SJCRH30 (cell line): Measurements from ENCODE around the gene SPIB. TPM values are rescaled to one million over a fixed set of nuclear protein-coding genes. Genes with fewer than 3 reads are reported as not detected.
A peak's percentile ranks its signal among the peaks of the same experiment; 100 is the strongest.
"Not testable (repeated sequence)": the region's sequence is repeated elsewhere in the genome, so short reads cannot be mapped to it uniquely, and the experiment has no call there.

ENCODE experiments used
- DNase-seq, 2 experiments: peaks; one replicate each; pipeline ENCODE4 v3.0.0-alpha.2; 2015 to 2020
- H3K27ac ChIP-seq: fragments of 250-450 bp; sonication (Bioruptor Pico); 2 replicates; pipeline ENCODE4 v1.5.1; 2020; ENCODE audit warnings: mild to moderate bottlenecking, moderate library complexity
- H3K27me3 ChIP-seq: fragments of 250-450 bp; sonication (Bioruptor Pico); 2 replicates; pipeline ENCODE4 v1.5.1; 2020; ENCODE audit warnings: mild to moderate bottlenecking, moderate library complexity
- H3K36me3 ChIP-seq: fragments of 250-450 bp; sonication (Bioruptor Pico); 2 replicates; pipeline ENCODE4 v1.5.1; 2020; ENCODE audit warnings: mild to moderate bottlenecking, moderate library complexity
- H3K4me1 ChIP-seq: fragments of 250-450 bp; sonication (Bioruptor Pico); 2 replicates; pipeline ENCODE4 v1.5.1; 2020; ENCODE audit warnings: mild to moderate bottlenecking, moderate library complexity
- H3K4me3 ChIP-seq: fragments of 250-450 bp; sonication (Bioruptor Pico); 2 replicates; pipeline ENCODE4 v1.5.1; 2020; ENCODE audit warnings: mild to moderate bottlenecking, moderate library complexity
- H3K9me3 ChIP-seq: fragments of 250-450 bp; sonication (Bioruptor Pico); replicated peaks from 2 replicates; pipeline ENCODE4 v1.5.1; 2020; ENCODE audit warnings: mild to moderate bottlenecking, moderate library complexity
- total RNA-seq: library from RNA; depleted of rRNA; stranded (reverse); fragments of >200 nt; shearing (Covaris generic); gene quantifications from 2 replicates; pipeline ENCODE4 v1.2.3, GENCODE V29; 2014

Gene SPIB
- total RNA-seq, 1 experiment from 2014 or later, result 0.83 TPM

GRCh38 chr19:50458396-50459066 lies 39.8 kb downstream of the SPIB start:
- no peak for DNase-seq

GRCh38 chr19:50459067-50459456 lies 40.3 kb downstream of the SPIB start:
- no peaks in the 10 kb centered on the region; the same call in 1 of the 2 replicates for H3K36me3 ChIP-seq
- H3K4me3 ChIP-seq, result no peak overlapping the region
- no peak for DNase-seq
- no peaks in the 10 kb centered on the region for H3K27me3 ChIP-seq
- H3K9me3 ChIP-seq, result no peaks in the 10 kb centered on the region
- H3K27ac ChIP-seq, result no peak overlapping the region
- H3K4me1 ChIP-seq, result peaks cover 9% of the 10 kb centered on the region

More at GRCh38 chr19:50458396-50459066, 39.8 kb downstream of the SPIB start:
- peaks cover 9% of the 10 kb centered on the region for H3K4me1 ChIP-seq
- H3K4me3 ChIP-seq, result no peak overlapping the region
- H3K27ac ChIP-seq, result no peak overlapping the region
- H3K9me3 ChIP-seq, result no peaks in the 10 kb centered on the region
- H3K36me3 ChIP-seq, result no peaks in the 10 kb centered on the region; the same call in 1 of the 2 replicates
- no peaks in the 10 kb centered on the region for H3K27me3 ChIP-seq

DNA sequence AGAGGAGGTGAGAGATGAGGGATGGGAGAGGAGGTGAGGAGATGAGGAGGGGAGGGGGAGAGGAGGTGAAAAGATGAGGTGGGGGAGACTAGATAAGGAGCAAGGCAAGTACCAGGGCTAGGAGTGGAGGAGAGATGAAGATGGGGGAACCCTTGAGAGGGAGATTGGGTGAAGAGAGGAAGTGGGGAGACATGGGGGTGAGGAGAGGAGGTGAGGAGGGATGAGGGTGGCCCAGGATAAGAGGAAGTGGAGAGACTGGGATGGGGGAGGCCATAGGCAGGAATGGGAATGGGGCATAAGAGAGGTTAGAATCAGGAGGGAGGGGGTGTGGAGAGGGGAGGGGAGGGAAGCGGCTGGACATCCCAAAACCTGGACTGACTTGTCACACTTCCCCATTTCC lies 40.9 kb downstream of the SPIB start:
- no peak overlapping the region for H3K27ac ChIP-seq
- H3K27me3 ChIP-seq, result no peaks in the 10 kb centered on the region
- no peaks in the 10 kb centered on the region for H3K9me3 ChIP-seq
- no peaks in the 10 kb centered on the region; the same call in 1 of the 2 replicates for H3K36me3 ChIP-seq
- no peak overlapping the region for H3K4me3 ChIP-seq
- H3K4me1 ChIP-seq, result peaks cover 9% of the 10 kb centered on the region
- DNase-seq, result no peak

DNA sequence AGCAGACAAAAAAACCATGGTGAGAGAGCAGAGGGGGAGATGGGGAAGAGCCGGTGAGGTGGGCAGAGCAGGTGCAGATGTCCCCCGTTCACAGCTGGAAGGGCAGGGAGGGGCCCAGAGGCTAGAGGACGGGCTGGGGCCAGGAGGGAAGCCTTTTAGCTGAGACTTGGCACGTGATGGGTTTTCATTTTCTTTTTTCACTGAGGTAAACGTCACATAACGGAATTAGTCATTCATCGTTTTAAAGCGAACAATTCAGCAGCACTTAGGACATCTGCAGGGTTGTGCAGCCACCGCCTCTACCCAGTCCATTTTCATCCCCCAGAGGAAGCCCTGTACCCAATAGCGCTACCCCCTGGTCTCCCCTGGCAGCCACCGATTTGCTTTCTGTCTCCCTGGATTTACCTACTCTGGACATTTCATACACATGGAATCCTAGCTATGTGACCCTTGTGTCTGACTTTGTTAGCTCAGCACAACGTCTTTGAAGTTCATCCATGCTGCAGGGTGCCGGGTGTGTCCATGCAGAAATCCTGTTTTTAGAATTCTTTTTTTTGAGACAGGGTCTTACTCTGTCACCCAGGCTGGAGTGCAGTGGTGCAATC lies 41.5 kb downstream of the SPIB start:
- Histone ChIP-seq H3K27me3 (no peaks in the 10 kb centered on the region), H3K4me1 (peaks cover 9% of the 10 kb centered on the region), H3K36me3 (no peaks in the 10 kb centered on the region; the same call in 1 of the 2 replicates), H3K4me3 (no peak overlapping the region), H3K9me3 (no peaks in the 10 kb centered on the region), H3K27ac (no peak overlapping the region)
- peak in 1 of 2 experiments; percentile 42 for DNase-seq

DNA sequence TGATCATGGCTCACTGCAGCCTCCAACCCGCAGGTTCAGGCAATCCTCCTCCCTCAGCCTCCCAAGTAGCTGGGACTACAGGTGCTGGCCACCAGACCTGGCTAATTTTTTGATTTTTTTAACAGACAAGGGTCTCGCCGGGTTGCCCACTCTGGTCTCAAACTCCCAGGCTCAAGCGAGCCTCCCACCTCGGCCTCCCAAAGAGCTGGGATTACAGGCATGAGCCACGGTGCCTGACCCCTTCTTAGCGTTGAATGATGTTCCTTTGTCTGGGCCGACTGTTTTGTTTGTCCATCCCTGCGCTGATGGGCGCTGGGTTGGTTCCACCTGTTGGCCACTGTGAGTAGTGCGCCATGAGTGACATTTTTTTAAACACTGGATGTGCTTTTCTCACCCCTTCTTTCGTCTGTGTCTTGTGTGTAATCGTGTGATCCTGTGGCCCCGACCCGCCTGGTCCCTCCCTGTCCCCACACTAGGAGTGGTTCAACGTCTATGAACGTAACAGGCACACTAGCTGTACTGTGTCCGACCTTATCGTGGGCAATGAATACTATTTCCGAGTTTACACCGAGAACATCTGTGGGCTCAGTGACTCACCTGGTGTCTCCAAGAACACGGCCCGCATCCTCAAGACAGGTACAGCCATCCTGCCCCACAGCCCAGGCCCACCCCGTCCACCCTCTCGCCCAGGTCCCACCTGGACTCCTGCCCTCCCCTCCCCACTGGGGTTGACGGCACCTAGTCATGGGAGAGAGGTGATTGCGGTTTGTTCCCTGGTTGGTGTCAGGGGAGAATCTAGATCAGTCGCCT lies 42.5 kb downstream of the SPIB start:
- peaks cover 14% of the 10 kb centered on the region for H3K4me1 ChIP-seq
- no peaks in the 10 kb centered on the region for H3K36me3 ChIP-seq
- DNase-seq, result peak; percentile 60 to 84
- no peaks in the 10 kb centered on the region for H3K27me3 ChIP-seq
- no peak overlapping the region for H3K4me3 ChIP-seq
- no peak overlapping the region for H3K27ac ChIP-seq
- H3K9me3 ChIP-seq, result no peaks in the 10 kb centered on the region

DNA sequence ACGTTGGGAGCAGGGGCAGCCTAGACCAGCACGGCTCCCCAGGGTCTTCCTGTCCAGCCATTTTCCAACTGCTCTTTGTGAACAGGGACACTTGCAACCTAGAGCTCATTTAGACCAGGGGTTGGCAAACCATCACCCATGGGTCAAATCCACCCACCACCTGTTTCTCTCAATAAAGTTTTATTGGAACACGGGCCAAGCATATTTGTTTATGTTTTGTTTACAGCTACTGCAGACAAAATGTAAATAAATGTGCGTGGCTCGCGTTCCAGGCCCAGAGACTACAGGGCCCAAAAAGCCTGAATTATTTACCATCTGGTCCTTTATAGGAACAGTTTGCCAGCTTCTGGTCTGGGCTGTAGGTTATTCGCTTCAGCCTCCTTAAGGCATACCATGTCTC lies 44.2 kb downstream of the SPIB start:
- Histone ChIP-seq H3K36me3 (no peaks in the 10 kb centered on the region), H3K9me3 (no peaks in the 10 kb centered on the region), H3K4me3 (no peak overlapping the region)

GRCh38 chr19:50464348-50464747 lies 45.6 kb downstream of the SPIB start:
- no peak overlapping the region for H3K27ac ChIP-seq
- no peaks in the 10 kb centered on the region for H3K9me3 ChIP-seq
- no peak overlapping the region for H3K4me3 ChIP-seq
- no peaks in the 10 kb centered on the region for H3K27me3 ChIP-seq
- H3K36me3 ChIP-seq, result no peaks in the 10 kb centered on the region
- DNase-seq, result no peak
- H3K4me1 ChIP-seq, result peaks cover 23% of the 10 kb centered on the region

More for the DNA sequence above, 44.2 kb downstream of the SPIB start:
- no peak for DNase-seq
- Histone ChIP-seq H3K4me1 (peaks cover 23% of the 10 kb centered on the region), H3K27ac (no peak overlapping the region), H3K27me3 (no peaks in the 10 kb centered on the region)

DNA sequence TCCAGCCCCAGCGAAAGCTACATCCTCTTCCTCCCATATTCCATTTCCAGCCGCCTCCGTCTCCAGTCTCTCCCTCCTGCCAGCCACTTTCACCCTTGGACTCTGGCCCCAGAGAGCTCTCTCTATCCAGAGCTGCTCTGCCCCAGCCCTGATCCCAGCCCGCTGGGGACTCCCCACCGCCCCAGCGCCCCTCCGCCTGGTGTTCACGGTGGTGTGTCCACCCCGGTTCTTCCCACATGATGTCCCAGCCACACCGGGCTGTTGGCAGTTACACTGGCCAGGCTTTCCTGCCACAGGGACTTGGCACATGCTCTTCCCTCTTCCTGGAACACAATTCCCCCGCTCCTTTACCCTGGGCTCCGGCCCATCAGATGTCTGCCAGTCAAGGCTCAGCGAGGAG lies 46.3 kb downstream of the SPIB start:
- Histone ChIP-seq H3K9me3 (no peaks in the 10 kb centered on the region), H3K27me3 (no peaks in the 10 kb centered on the region), H3K4me1 (peaks cover 21% of the 10 kb centered on the region), H3K36me3 (no peaks in the 10 kb centered on the region), H3K27ac (no peak overlapping the region), H3K4me3 (no peak overlapping the region)
- no peak for DNase-seq

- Histone ChIP-seq H3K27me3 (no peaks in the 10 kb centered on the region), H3K27ac (peak overlapping the region; percentile 71), H3K4me3 (peak overlapping the region; percentile 45), H3K4me1 (peaks cover 14% of the 10 kb centered on the region), H3K9me3 (no peaks in the 10 kb centered on the region), H3K36me3 (no peaks in the 10 kb centered on the region)
- peak; percentile 95 for DNase-seq
Measured at GRCh38 chr19:50465986-50466705, 47.4 kb downstream of the SPIB start.

GRCh38 chr19:50466706-50467039 lies 47.9 kb downstream of the SPIB start:
- no peaks in the 10 kb centered on the region for H3K27me3 ChIP-seq
- H3K27ac ChIP-seq, result peak overlapping the region; percentile 71
- peak overlapping the region; percentile 45 for H3K4me3 ChIP-seq
- no peaks in the 10 kb centered on the region for H3K9me3 ChIP-seq
- H3K4me1 ChIP-seq, result peaks cover 14% of the 10 kb centered on the region
- H3K36me3 ChIP-seq, result no peaks in the 10 kb centered on the region
- peak in 1 of 2 experiments; percentile 31 for DNase-seq

DNA sequence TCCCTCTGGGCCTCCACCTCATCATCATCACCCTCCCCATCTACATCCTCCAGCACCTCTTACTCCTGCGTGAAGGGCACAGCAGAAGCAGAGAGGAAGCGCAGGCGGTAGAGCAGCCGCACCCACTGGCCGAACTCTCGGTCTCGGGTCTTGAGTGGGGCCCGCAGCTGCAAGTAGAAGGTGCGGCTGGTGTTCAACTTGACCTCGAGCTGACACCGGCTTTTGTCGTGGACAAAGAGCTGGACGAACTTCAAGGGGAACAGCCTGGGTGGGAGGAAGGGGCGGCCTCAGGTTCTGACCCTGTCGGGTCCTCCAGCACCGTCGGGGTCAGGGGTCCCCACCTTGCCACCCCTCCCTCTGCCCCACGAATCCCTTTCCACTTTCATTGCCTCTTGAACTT lies 48.8 kb downstream of the SPIB start:
- no peaks in the 10 kb centered on the region for H3K9me3 ChIP-seq
- no peaks in the 10 kb centered on the region for H3K36me3 ChIP-seq
- no peak for DNase-seq
- H3K27me3 ChIP-seq, result no peaks in the 10 kb centered on the region
- no peak overlapping the region for H3K27ac ChIP-seq
- H3K4me1 ChIP-seq, result peaks cover 14% of the 10 kb centered on the region
- no peak overlapping the region for H3K4me3 ChIP-seq

- H3K9me3 ChIP-seq, result no peaks in the 10 kb centered on the region
- H3K4me1 ChIP-seq, result peaks cover 14% of the 10 kb centered on the region
- H3K36me3 ChIP-seq, result no peaks in the 10 kb centered on the region
- DNase-seq, result no peak
- no peaks in the 10 kb centered on the region for H3K27me3 ChIP-seq
- no peak overlapping the region for H3K4me3 ChIP-seq
- no peak overlapping the region for H3K27ac ChIP-seq
Measured at GRCh38 chr19:50468818-50469217, 50.1 kb downstream of the SPIB start.

DNA sequence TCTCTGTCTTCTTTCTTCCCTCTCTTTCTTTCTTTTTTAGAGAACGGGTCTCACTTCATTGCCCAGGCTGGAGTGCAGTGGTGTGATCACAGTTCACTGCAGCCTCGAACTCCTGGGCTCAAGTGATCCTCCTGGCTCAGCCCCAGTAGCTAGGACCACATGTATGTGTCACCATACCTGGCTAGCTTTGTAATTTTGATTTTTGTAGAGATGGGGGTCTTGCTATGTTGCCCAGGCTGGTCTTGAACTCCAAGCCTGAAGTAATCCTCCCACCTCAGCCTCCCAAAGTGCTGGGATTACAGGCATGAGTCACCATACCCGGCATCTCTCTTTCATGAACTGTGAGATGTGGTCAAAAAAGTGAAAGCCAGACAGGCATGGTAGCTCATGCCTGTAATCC lies 54.6 kb downstream of the SPIB start:
- not testable (repeated sequence) for H3K27me3 ChIP-seq, H3K36me3 ChIP-seq, H3K4me3 ChIP-seq, H3K9me3 ChIP-seq, H3K4me1 ChIP-seq, H3K27ac ChIP-seq, DNase-seq

DNA sequence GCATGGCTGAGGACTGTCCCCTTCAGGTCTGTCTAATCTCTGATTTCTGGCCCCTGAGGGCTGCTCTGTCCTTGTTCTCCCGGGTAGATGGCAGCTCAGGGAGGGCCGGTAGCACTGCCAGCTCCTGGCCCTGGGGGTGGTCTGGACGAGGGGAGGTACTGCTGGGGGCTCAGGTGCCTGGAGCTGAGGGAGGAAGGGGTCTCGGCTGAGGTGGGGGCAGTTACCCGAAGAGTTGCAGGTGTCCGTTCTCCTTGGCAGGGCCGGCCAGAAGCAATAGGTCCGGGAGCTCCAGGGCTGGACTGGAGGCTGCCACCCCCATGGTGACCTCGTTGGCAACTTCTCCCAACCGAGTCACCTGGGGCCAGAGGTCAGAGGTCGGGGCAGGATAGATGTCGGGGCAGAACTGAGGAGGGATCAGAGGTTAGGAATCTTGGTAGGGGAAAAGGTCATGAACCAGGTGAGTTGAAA lies 56.4 kb downstream of the SPIB start:
- Histone ChIP-seq H3K4me3 (no peak overlapping the region), H3K36me3 (no peaks in the 10 kb centered on the region), H3K9me3 (no peaks in the 10 kb centered on the region), H3K4me1 (no peaks in the 10 kb centered on the region; the same call in 1 of the 2 replicates), H3K27ac (no peak overlapping the region), H3K27me3 (no peaks in the 10 kb centered on the region)
- DNase-seq, result no peak
